K562 (cell line): ENCODE measurements around the gene STEAP3. TPM values are rescaled to one million over a fixed set of nuclear protein-coding genes. Genes with fewer than 3 reads are reported as not detected.

Experiments used
- ATAC-seq: fragments of 200-7000 bp; cut with Tn5 transposase; 3 replicates; pipeline ENCODE4 v1.9.1; 2020; ENCODE audit warnings: moderate library complexity
- BruUV-seq: library from RNA; stranded (reverse); fragments of 400-500 nt; replicated peaks from 2 replicates; lab custom pipeline; 2021; lab: Mats Ljungman, UMichigan
- CTCF ChIA-PET: fragments of 300-600 bp; formaldehyde crosslinking; extraction: SDS; loops from one replicate; lab custom pipeline; 2021; ENCODE audit warnings: low intra/inter-chr PET ratio; lab: Yijun Ruan, JAX
- POLR2A ChIA-PET: fragments of 300-600, 350-650 bp; sonication (Branson Sonifier 250); formaldehyde crosslinking; extraction: SDS; loops from one replicate; lab custom pipeline; 2021; ENCODE audit warnings: antibody characterized with exemption, inconsistent platforms; lab: Yijun Ruan, JAX
- DNase-seq, 4 experiments: peaks; one replicate each; pipeline versions ENCODE4 v3.0.0 to v3.0.0-alpha.2; 2011 to 2018; ENCODE audit warnings: low spot score in 3 of 4, mixed read lengths in 3 of 4; ENCODE audit errors: extremely low read depth in 1 of 4
- FAIRE-seq: peaks from 2 replicates; lab custom pipeline; 2011; peaks lifted over from hg19 to GRCh38; lab: Jason Lieb, UNC
- H2AFZ ChIP-seq: 2 replicates; pipeline ENCODE4 v1.6.0; 2011; ENCODE audit warnings: low read depth, low read length, control low read depth, inconsistent platforms
- H3K27ac ChIP-seq: fragments of 200-600 bp; 3 replicates; pipeline ENCODE4 v1.8.0; 2011; ENCODE audit warnings: low read depth, mild to moderate bottlenecking, control low read depth, inconsistent platforms, low read length, moderate library complexity, mixed read lengths; ENCODE audit errors: extremely low read depth
- H3K27me3 ChIP-seq, 2 experiments: fragments of 300-600 bp in 1 of 2; 2 replicates in 1 of 2; 3 replicates in 1 of 2; pipeline versions ENCODE4 v1.6.0 to v1.8.0; 2011; ENCODE audit warnings: inconsistent platforms in 2 of 2, low read length in 2 of 2, mild to moderate bottlenecking in 1 of 2, mixed read lengths in 1 of 2, moderate library complexity in 1 of 2; ENCODE audit not compliant: control insufficient read depth in 2 of 2, insufficient read depth in 2 of 2
- H3K36me3 ChIP-seq: fragments of 300-600 bp; 3 replicates; pipeline ENCODE4 v1.8.0; 2011; ENCODE audit warnings: mild to moderate bottlenecking, low read length, inconsistent platforms; ENCODE audit not compliant: control insufficient read depth, insufficient read depth
- H3K4me1 ChIP-seq, 2 experiments: fragments of 200-600 bp in 1 of 2; replicated peaks in 1 of 2; 2 replicates in 1 of 2; 3 replicates in 1 of 2; pipeline versions ENCODE4 v1.5.1 to v1.8.0; 2011; ENCODE audit warnings: inconsistent platforms in 2 of 2, low read length in 2 of 2, mild to moderate bottlenecking in 1 of 2, mixed read lengths in 1 of 2, moderate library complexity in 1 of 2; ENCODE audit not compliant: control insufficient read depth in 2 of 2, insufficient read depth in 2 of 2
- H3K4me2 ChIP-seq: 2 replicates; pipeline ENCODE4 v1.6.1; 2011; ENCODE audit warnings: low read length, control low read depth, inconsistent platforms, mixed read lengths; ENCODE audit not compliant: insufficient read depth
- H3K4me3 ChIP-seq: fragments of 200-600 bp; sonication (generic), shearing (Covaris generic); 2 replicates; pipeline ENCODE4 v1.5.1; 2016; ENCODE audit warnings: control low read depth, inconsistent platforms
- H3K79me2 ChIP-seq: fragments of 200-600 bp; 3 replicates; pipeline ENCODE4 v1.8.0; 2011; ENCODE audit warnings: low read length, inconsistent platforms; ENCODE audit not compliant: control insufficient read depth, insufficient read depth
- H3K9ac ChIP-seq, 2 experiments: 2 replicates each; pipeline versions ENCODE4 v1.6.0 to v1.6.1; 2011; ENCODE audit warnings: low read depth in 2 of 2, low read length in 2 of 2, control low read depth in 1 of 2, inconsistent platforms in 1 of 2, mild to moderate bottlenecking in 1 of 2, mixed read lengths in 1 of 2; ENCODE audit not compliant: insufficient read depth in 1 of 2
- H3K9me1 ChIP-seq: one replicate; pipeline ENCODE4 v1.6.0; 2011; ENCODE audit warnings: inconsistent platforms, mild to moderate bottlenecking, low read length, moderate library complexity; ENCODE audit not compliant: control insufficient read depth, insufficient read depth
- H3K9me3 ChIP-seq: replicated peaks from 2 replicates; pipeline ENCODE4 v1.5.1; 2011; ENCODE audit warnings: low read depth, low read length, inconsistent platforms; ENCODE audit not compliant: control insufficient read depth, insufficient read depth
- H4K20me1 ChIP-seq: replicated peaks from 2 replicates; pipeline ENCODE4 v1.6.1; 2011; ENCODE audit warnings: low read length, inconsistent platforms, mixed read lengths; ENCODE audit not compliant: control insufficient read depth, insufficient read depth
- FOXA3 ChIP-seq, 2 experiments: fragments of 450-650 bp in 1 of 2; sonication (generic) in 1 of 2; formaldehyde crosslinking; IDR thresholded peaks in 1 of 2; conservative IDR thresholded peaks in 1 of 2; 2 replicates each; pipeline versions ENCODE4 v1.4.0 to v1.8.0; 2020 to 2022; ENCODE audit warnings: mild to moderate bottlenecking in 2 of 2, missing genetic modification reagents in 1 of 2
- FOXM1 ChIP-seq, 2 experiments: fragments of 450-650 bp in 1 of 2; sonication (generic) in 1 of 2; formaldehyde crosslinking in 1 of 2; IDR thresholded peaks; 2 replicates each; pipeline versions ENCODE4 v1.6.1 to v1.9.0; 2017 to 2022; ENCODE audit warnings: low read depth in 2 of 2, mild to moderate bottlenecking in 2 of 2, missing genetic modification reagents in 1 of 2, moderate library complexity in 1 of 2
- GTF2F1 ChIP-seq: IDR thresholded peaks from 2 replicates; pipeline ENCODE4 v1.6.1; 2011; ENCODE audit warnings: low read depth, low read length, improper control_type of control experiment
- RB1 ChIP-seq: fragments of 450-650 bp; IDR thresholded peaks from 2 replicates; pipeline ENCODE4 v1.6.1; 2017; ENCODE audit warnings: low read depth, mild to moderate bottlenecking
- RBM25 ChIP-seq: fragments of 200-400 bp; formaldehyde crosslinking; IDR thresholded peaks from 2 replicates; pipeline ENCODE4 v1.6.1; 2018; ENCODE audit warnings: low read length, low read depth, moderate library complexity; ENCODE audit not compliant: severe bottlenecking
- ZKSCAN3 ChIP-seq: fragments of 250-450 bp; sonication (Bioruptor Pico); IDR thresholded peaks from 2 replicates; pipeline ENCODE4 v1.4.0; 2020
- ZNF133 ChIP-seq: fragments of 250-450 bp; sonication (Bioruptor Pico); IDR thresholded peaks from 2 replicates; pipeline ENCODE4 v1.4.0; 2020; ENCODE audit warnings: mild to moderate bottlenecking
- ZSCAN29 ChIP-seq: fragments of 450-650 bp; IDR thresholded peaks from 2 replicates; pipeline ENCODE4 v1.6.1; 2017
- WGBS: fragments of 100-300 bp; shearing (Covaris generic); methylation state at CpG from one replicate; pipeline ENCODE4 v1.1.6; 2016; ENCODE audit warnings: low coverage, mixed read lengths; ENCODE audit not compliant: insufficient coverage; ENCODE audit errors: missing lambda C conversion rate; 5-methylcytosine and 5-hydroxymethylcytosine counted together
- in situ Hi-C: fragments of 300-500 bp; cut with MboI; formaldehyde crosslinking; loops from 4 replicates; pipeline ENCODE4 v1.15.0; 2018; ENCODE audit warnings: inconsistent platforms, mixed read lengths
- intact Hi-C: fragments of 100-400 bp; cut with micrococcal nuclease; formaldehyde crosslinking; loops from 2 replicates; pipeline ENCODE4 v1.14.2; 2022
- polyA plus RNA-seq, 8 experiments: library from polyadenylated mRNA; depleted of rRNA in 4 of 8; stranded (reverse) in 5 of 8; unstranded in 3 of 8; fragments of >200 nt; fragmentation: Nextera tagmentation in 2 of 8; fragmentation: Illumina TruSeq in 1 of 8; extraction: Ambion mirVana in 2 of 8; extraction: Trizol in 1 of 8; gene quantifications; 2 replicates each; pipeline versions ENCODE4 v1.2.1 to v1.2.3, GENCODE V29; 2011 to 2014; ENCODE audit warnings: inconsistent platforms in 1 of 8, missing spikeins in 1 of 8
- total RNA-seq, 7 experiments: library from RNA; depleted of rRNA in 6 of 7; stranded (reverse); fragments of >200 nt in 6 of 7; fragmentation: Illumina TruSeq in 2 of 7; extraction: Trizol in 2 of 7; gene quantifications; 2 replicates each; pipeline versions ENCODE4 v1.2.1 to v1.2.3, GENCODE V29; 2011 to 2021; ENCODE audit warnings: low replicate concordance in 1 of 7
- TF ChIP-seq, protein P1 (sequence below): fragments of 450-650 bp; formaldehyde crosslinking; IDR thresholded peaks from 2 replicates; pipeline ENCODE4 v1.4.0; 2020; ENCODE audit warnings: mild to moderate bottlenecking, mixed read lengths

STEAP3 gene
- total and polyA plus RNA-seq, 9 of the 15 experiments (the other 6 are each of a cell fraction or from before 2014, with no cell fraction given) = 1.8 to 31.6 (median 9.0) TPM

DNA sequence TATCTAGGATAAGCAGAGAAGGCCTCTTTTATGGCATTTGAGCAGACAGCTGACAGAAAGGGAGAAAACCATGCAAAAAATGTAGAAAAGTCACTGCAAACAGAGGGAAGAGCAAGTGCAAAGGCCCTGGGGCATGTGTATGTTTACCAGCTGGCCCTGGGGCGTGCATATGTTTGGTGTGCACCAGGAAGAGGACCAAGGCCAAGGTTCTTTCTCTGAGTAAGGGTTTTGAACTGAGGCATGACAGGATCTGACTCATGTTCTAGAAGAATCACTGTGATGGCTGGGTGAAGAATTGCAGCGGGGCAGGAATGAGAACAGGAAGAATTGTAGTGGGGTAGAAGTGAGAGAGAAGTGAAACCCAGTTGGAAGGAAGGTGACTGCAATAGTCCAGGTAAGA, 69.6 kb downstream of the STEAP3 start:
- Histone ChIP-seq H4K20me1 (peaks cover 7% of the 10 kb centered on the region; the same call in 1 of the 2 replicates), H3K9ac (no peak overlapping the region), H3K9me1 (no peaks in the 10 kb centered on the region), H3K4me2 (no peak overlapping the region), H3K9me3 (no peaks in the 10 kb centered on the region), H3K4me3 (no peak overlapping the region), H2AFZ (no peak overlapping the region), H3K27me3 (peaks cover 35 to 46% of the 10 kb centered on the region in 2 experiments), H3K36me3 (no peaks in the 10 kb centered on the region), H3K27ac (no peak overlapping the region), H3K4me1 (no peaks in the 10 kb centered on the region; a peak in 1 of 5 replicates), H3K79me2 (no peaks in the 10 kb centered on the region)
- FAIRE-seq (no peak), ATAC-seq (no peak), DNase-seq (no peak)
- intact Hi-C loops = loop anchor here (5.0 kb wide), 2 partner anchors 266 to 411 kb away; no protein-coding TSS in a partner anchor
- in situ Hi-C loops = loop anchor here (25.0 kb wide), 2 partner anchors 281 to 406 kb away; no protein-coding TSS in a partner anchor
- CTCF ChIA-PET = no interaction called here
- TF ChIP-seq ZNF133 (CRISPR knock-in tag) (no peak), RBM25 (peak; percentile 72)
- BruUV-seq = no TSS peak
- 14% methylated on average over 2 of the region's 2 CpGs for WGBS
- POLR2A ChIA-PET = interaction anchor here (1.1 kb wide), 1 partner anchor 13 kb away, joined by 3 read pairs; no protein-coding TSS in a partner anchor

DNA sequence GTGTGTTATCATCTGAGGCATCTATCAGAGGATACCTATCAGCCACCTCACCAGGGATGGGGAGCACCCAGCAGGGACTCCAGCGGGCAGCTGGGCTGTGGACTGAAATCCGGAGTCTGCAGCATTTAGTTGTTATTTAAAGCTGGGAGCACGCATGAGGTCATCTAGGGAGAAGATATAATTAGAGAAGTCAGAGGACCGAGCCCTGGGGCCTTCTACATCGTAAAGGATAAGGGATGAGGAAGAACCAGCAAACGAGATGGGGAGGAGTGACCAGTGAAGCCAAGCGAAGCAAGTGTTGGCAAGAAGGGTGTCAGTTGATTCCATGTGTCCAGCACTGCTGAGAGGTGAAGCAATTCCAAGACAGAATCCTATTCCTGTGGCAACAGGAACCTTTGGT, 70.3 kb downstream of the STEAP3 start:
- Histone ChIP-seq H3K9ac (no peak overlapping the region), H3K4me1 (no peaks in the 10 kb centered on the region), H4K20me1 (peaks cover 7% of the 10 kb centered on the region; the same call in 1 of the 2 replicates), H2AFZ (no peak overlapping the region), H3K4me2 (no peak overlapping the region), H3K4me3 (no peak overlapping the region), H3K9me1 (no peaks in the 10 kb centered on the region), H3K79me2 (no peaks in the 10 kb centered on the region), H3K27me3 (peaks cover 35 to 46% of the 10 kb centered on the region in 2 experiments), H3K9me3 (no peaks in the 10 kb centered on the region), H3K27ac (no peak overlapping the region), H3K36me3 (no peaks in the 10 kb centered on the region)
- ChIA-PET POLR2A (interaction anchor here (0.6 to 1.1 kb wide), 2 partner anchors 14 to 57 kb away, joined by 3 read pairs; no protein-coding TSS in a partner anchor), CTCF (no interaction called here)
- ATAC-seq (no peak), DNase-seq (no peak), FAIRE-seq (no peak)
- no TSS peak for BruUV-seq
- in situ Hi-C loops (loop anchor here (25.0 kb wide), 2 partner anchors 282 to 407 kb away; no protein-coding TSS in a partner anchor), intact Hi-C loops (loop anchor here (5.0 kb wide), 2 partner anchors 267 to 412 kb away; no protein-coding TSS in a partner anchor)
- WGBS = 4% methylated on average over 7 of the region's 7 CpGs
- TF ChIP-seq ZKSCAN3 (CRISPR knock-in tag) = no peak
- TF ChIP-seq ZSCAN29 = no peak
- TF ChIP-seq RB1 = no peak
- TF ChIP-seq, protein P1, sequence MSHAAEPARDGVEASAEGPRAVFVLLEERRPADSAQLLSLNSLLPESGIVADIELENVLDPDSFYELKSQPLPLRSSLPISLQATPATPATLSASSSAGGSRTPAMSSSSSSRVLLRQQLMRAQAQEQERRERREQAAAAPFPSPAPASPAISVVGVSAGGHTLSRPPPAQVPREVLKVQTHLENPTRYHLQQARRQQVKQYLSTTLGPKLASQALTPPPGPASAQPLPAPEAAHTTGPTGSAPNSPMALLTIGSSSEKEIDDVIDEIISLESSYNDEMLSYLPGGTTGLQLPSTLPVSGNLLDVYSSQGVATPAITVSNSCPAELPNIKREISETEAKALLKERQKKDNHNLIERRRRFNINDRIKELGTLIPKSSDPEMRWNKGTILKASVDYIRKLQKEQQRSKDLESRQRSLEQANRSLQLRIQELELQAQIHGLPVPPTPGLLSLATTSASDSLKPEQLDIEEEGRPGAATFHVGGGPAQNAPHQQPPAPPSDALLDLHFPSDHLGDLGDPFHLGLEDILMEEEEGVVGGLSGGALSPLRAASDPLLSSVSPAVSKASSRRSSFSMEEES = no peak
- no peak for TF ChIP-seq GTF2F1
- TF ChIP-seq FOXM1 (IDR thresholded peaks at IDR 0.05; ENCODE audit: low read depth) = no peak
- TF ChIP-seq FOXM1 (CRISPR knock-in tag; IDR thresholded peaks at IDR 0.05; ENCODE audit: low read depth) = no peak
- TF ChIP-seq FOXA3 (CRISPR knock-in tag; conservative IDR thresholded peaks at IDR 0.05 in 1 of 2, IDR thresholded peaks at IDR 0.05 in 1 of 2) = no peak
